HG03175 (cell line): Measurements from ENCODE around the gene NECTIN4.

Experiments
- ATAC-seq: cut with Tn5 transposase; IDR thresholded peaks from one replicate; pipeline ENCODE4 v1.9.1; 2021; ENCODE audit warnings: mild to moderate bottlenecking, moderate library complexity; ENCODE audit not compliant: unreplicated experiment

NECTIN4 gene

GRCh38 chr1:161083748-161084596, 5.4 kb downstream of the NECTIN4 start:
- ATAC-seq = no peak

GRCh38 chr1:161082996-161083747, 6.2 kb downstream of the NECTIN4 start:
- ATAC-seq = no peak

- no peak for ATAC-seq
Measured at GRCh38 chr1:161082483-161082882, 6.9 kb downstream of the NECTIN4 start.

- ATAC-seq = no peak
Measured at GRCh38 chr1:161081519-161081918, 7.8 kb downstream of the NECTIN4 start.

GRCh38 chr1:161080441-161081405, 8.6 kb downstream of the NECTIN4 start:
- no peak for ATAC-seq

- ATAC-seq = no peak
Measured at GRCh38 chr1:161079436-161080110, 9.8 kb downstream of the NECTIN4 start.

- ATAC-seq = no peak
Measured at GRCh38 chr1:161077426-161077825, 11.9 kb downstream of the NECTIN4 start.

GRCh38 chr1:161076410-161076809, 12.9 kb downstream of the NECTIN4 start:
- ATAC-seq = no peak

GRCh38 chr1:161074676-161075368, 14.5 kb downstream of the NECTIN4 start:
- no peak for ATAC-seq

GRCh38 chr1:161073474-161074121, 15.8 kb downstream of the NECTIN4 start:
- ATAC-seq = no peak

- no peak for ATAC-seq
Measured at GRCh38 chr1:161072751-161073449, 16.5 kb downstream of the NECTIN4 start.

GRCh38 chr1:161071886-161072371, 17.4 kb downstream of the NECTIN4 start:
- no peak for ATAC-seq

- no peak for ATAC-seq
Measured at GRCh38 chr1:161070761-161071160, 18.6 kb downstream of the NECTIN4 start.

- peak; percentile 90 for ATAC-seq
Measured at GRCh38 chr1:161069731-161070270, 19.6 kb downstream of the NECTIN4 start, which contains the start of gene ARHGAP30. Gene ARHGAP30 (minus strand): TSS chr1:161069891. CDS start chr1:161069624, 267 bp downstream.

GRCh38 chr1:161069241-161069640, 20.1 kb downstream of the NECTIN4 start:
- peak; percentile 3 for ATAC-seq

GRCh38 chr1:161068306-161069234, 20.8 kb downstream of the NECTIN4 start:
- peak; percentile 52 for ATAC-seq

GRCh38 chr1:161066694-161067093, 22.7 kb downstream of the NECTIN4 start:
- ATAC-seq = no peak
